Measurements from ENCODE around the gene ITGB1.
"Not testable (repeated sequence)": the region's sequence is repeated elsewhere in the genome, so short reads cannot be mapped to it uniquely, and the experiment has no call there.

The ITGB1 gene

GRCh38 chr10:32958085-32959005 is at the start of gene ITGB1:
Gene ITGB1 (minus strand): TSS chr10:32958230. CDS start chr10:32935558, 22,672 bp downstream.
- peak; percentile 95 for DNase-seq

GRCh38 chr10:33006342-33006887 is 48.4 kb upstream of the ITGB1 start:
- no peak for DNase-seq

DNA sequence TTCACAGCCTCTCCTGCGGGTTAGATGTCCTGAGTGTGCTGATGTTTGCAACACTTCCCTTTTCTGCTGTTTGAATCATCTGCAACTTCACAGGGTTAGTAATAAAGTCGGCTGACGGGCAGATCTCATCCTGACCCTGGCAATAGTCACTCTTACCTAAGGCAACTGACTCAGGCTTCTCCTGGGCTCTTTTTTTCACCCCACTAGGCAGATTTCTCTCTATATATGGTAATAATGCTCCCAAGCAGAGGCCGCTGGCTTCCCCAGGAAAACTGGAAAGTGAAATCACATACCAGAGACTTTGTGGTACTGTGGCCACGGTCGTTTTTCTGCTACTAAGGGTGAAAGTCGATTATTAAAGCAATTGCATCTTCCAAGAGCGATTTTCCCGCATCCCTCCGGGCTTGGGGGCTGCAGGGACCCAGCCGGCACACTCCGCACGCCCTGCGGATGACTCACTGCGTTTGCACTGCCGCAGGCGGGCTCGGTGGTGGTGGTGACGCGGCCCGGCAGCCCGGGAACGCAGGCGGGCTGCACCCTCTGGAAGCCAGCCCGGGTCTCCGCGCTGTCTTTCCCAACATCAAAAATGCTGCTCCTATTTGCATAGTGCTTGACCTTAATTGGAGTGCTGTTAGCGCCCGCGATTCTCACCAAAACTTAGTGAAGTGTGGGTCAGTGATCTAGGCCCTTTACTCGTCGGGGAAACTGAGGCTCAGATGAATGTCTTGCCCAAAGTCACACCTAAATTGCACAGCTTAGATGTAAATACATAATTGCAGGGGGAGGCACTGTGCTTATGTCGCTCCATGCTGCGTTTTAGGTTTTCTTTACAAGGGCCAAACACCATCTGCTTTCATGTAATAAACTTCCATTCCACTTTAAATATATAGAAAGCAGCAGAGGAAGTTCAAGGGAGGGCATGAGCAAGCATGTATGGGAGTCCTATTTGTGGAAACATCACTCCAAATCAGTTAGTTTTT is 47.6 kb upstream of the ITGB1 start:
- peak; percentile 85 for DNase-seq

DNA sequence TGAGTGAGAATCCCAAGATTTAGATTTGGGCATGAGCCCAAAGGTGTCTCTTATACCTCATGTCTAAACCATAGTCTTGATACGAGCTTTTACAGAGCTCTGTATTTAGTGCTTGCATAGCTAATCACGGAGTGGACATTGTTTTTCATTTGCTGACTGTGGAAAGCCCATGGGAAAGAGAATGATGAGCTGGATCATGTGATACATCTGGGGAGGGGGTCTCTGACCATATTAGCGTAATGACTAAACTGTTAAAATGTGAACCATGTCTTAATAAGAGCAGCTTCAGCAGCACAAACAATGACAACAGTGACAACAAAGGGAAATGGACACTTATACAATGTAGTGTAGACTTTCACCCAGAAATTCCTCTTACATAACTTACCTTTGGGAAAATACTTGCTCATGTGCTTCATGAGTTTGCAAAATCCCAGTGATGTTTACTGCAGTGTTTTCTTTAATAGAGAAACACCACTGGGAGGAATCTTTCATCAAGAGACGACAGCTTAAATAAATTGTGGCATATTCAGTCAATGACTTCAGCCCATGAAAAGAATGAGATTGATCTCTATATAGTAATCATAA is 44.0 kb upstream of the ITGB1 start:
- DNase-seq: no peak

- DNase-seq: not testable (repeated sequence)
These were observed 40.1 kb upstream of the ITGB1 start for GRCh38 chr10:32998060-32998581.

DNA sequence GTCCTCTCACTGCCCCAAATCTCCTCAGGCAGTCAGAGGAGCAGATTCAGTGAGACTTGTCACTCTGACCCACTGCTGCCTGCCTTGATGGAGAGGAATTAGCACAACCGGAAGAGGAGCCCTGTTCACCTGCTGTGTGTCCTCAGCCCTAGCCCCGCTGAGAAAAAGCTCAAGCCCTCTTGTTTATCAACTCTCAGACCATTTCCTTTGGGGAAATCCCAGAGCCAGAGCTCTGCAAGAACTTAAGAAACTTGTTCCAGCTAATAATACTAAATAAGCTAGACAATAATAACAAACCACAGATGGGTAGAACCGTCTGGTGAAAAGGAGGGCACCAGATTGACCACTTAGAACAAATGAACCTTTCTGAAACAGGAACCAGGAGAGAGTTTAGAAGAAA is 37.7 kb upstream of the ITGB1 start:
- DNase-seq: no peak

GRCh38 chr10:32995066-32995622 is 37.1 kb upstream of the ITGB1 start:
- no peak for DNase-seq

DNA sequence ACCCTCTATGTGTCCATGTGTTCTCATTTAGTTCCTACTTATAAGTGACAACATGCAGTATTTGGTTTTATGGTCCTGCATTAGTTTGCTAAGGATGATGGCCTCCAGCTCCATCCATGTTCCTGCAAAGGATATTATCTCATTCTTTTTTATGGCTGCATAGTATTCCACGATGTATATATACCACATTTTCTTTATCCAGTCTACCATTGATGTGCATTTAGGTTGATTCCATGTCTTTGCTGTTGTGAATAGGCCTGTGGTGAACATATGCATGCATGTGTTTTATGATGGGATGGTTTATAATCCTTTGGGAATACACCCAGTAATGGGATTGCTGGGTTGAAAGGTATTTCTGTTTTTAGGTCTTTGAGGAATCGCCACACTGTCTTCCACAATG is 36.6 kb upstream of the ITGB1 start:
- DNase-seq: not testable (repeated sequence)

- not testable (repeated sequence) for DNase-seq
These were observed 34.3 kb upstream of the ITGB1 start for GRCh38 chr10:32992310-32992709.

DNA sequence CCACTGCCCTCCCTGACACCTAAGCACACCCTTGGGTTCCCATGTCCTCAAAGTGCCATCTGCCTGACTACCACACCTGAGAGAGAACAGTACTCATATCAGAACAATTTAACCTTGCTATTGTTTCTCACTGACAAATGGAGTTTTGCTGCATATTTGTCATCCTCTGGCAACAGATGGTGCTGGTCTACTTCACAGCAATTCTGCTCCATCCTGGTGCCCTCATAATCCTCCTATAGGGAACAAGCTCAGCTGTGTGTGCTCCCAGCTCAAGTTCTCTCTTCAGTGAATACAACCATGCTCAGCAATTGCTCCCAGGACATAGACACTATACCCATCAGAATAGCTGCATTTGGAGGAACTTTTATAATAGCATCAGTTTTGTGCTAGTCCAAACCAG is 32.8 kb upstream of the ITGB1 start:
- peak; percentile 59 for DNase-seq

- no peak for DNase-seq
These were observed 30.6 kb upstream of the ITGB1 start for GRCh38 chr10:32988604-32989003.

GRCh38 chr10:32987172-32987571 is 29.1 kb upstream of the ITGB1 start:
- DNase-seq: no peak

DNA sequence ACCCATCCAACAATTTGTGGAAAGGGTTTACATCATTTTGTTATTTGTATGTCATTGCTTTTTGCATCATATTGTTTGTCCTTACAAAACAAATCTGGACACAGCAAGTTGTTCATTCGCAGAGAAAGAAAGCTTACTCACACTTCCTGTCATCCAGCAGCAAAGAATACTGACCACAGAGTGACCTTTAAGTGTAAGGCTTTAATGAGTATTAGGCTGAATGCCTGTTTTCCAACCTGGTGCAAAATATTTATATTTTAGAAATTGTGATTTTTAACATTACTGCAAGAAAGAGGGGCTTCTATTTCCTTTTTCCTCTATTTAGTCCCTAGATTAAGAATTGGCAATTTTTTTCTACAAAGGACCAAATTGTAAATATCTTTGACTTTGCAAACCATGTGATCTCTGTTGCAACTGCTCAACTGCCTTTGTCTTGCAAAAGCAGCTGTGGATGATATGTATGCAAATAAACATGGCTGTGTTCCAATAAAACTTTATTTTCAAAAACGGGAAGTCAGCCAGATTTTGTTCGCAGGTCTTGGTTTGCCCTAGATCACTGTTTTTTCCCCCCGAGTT is 27.8 kb upstream of the ITGB1 start:
- peak; percentile 87 for DNase-seq

DNA sequence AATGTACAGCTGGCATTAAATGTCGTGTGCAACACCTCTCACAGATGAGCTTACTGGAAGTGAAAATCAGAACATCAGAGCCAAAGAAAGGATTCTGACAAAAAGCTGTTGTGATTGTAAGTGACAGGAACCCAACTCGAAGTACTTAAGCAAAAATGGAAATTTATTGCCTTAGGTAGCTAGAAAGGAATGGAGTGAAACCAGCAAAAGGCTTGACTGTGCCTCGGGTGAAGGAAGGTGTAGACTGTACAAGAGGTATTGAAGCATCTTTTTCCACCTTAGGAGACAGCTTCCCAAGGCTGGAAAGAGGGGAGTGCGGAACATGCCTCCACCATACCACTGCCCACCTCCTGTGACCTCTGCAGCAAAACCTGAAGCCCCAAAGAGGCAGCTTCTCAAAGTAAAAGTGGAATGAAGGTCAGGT is 27.3 kb upstream of the ITGB1 start:
- DNase-seq: no peak

- DNase-seq: no peak
These were observed 26.1 kb upstream of the ITGB1 start for GRCh38 chr10:32984003-32984600.

DNA sequence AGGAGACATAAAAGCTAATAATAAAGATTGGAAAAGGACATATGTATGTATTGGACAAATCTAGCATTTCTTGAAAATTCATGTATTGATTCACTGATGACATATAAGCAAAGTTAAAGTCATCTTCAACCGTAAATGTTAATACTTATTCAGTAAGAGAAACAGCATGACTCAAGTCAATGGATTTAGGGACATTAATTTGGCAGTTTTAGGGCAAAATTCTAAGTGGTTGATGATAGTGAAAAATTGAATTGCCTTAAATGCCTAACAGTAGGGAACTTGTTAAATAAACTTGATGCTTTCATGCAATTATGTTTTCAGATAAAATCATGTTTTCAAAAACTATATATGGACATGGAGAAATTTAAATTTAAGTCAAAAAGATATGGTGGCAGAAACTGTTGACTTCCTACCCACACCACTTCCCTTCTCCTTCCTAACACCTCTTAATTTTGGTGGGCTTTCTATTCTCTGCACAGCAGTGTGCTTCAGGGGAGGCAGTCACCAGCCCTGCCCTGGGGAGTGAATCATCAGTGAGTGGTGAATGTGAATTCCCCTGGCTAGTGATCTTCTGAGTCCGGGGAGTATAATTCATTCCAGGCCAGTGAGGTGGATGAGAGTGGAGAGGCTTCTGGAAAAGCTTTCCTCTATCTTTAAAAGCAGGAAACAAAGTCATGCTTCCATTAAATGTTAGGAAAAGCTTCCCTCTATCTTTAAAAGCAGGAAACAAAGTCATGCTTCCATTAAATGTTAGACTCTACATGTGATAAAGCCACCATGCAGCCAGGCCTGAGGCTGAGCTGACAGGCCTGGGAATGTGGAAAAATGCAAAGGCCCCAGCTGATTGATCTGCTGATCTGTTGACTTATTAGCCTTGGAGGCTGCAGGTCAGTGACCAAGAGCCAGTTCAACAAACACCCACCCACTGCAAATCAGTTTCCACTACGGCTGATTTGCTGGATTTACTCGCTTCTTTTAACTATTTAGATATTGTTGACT is 25.2 kb upstream of the ITGB1 start:
- no peak for DNase-seq

DNA sequence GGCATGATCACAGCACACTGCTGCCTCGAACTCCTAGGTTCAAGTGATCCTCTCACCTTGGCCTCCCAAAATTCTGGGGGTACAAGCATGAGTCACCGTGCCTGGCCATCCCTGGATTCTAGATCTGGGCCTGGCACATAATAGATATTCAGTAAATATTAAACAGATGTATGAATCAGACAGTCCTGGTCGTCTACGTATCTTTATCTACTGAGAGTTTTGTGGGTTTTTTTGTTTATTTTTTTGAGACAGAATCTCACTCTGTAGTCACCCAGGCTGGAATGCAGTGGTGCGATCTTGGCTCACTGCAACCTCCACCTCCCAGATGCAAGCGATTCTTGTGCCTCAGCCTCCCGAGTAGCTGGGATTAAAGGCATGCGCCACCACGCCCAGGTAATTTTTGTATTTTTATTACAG is 24.3 kb upstream of the ITGB1 start:
- no peak for DNase-seq

- DNase-seq: no peak
These were observed 23.7 kb upstream of the ITGB1 start for GRCh38 chr10:32981760-32982159.

DNA sequence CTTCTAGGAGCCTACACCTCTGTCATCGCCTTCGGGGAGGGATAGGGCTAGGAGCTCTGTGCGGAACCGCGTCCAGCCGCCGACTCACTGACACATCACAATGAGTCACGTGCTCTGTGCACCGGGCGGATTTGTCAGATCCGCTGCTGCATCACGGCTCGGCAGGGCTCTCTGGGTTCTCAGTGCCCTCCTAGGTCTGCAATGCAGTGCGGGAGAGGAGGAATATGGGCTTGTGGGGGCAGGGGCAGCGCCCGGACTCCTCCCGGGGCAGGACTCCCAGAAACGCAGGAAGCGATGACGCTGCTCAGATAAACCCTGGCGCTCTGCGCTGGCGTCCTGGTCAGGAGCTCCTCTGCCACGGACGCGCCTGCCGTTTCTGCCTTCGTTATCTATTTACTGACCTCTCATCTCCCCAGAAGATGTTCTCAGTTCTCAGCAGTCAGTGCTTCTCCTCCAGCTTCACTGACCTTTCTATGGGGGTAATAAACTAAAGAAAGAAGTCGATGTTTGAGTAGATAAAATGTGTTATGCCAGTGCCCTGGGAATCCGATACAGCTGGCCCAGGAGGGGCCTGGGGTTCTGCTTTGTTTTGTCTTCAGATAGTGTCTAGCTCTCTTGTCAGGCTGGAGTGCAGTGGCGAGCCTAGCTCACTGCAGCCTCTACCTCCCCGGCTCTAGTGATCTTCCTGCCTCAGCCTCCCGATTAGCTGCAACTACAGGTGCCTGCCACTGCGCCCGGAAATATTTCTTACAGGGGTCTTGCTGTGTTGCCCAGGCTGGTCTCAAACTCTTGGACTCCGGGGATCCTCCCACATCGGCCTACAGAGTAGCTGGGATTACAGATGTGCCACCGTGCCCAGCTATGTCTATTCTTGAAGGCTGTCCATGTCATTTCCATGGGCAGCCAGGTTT is 22.8 kb upstream of the ITGB1 start:
- peak; percentile 98 for DNase-seq
